ENCODE measurements around the gene RAB10. TPM values are rescaled to one million over a fixed set of nuclear protein-coding genes. Genes with fewer than 3 reads are reported as not detected.
"Not testable (repeated sequence)": the region's sequence is repeated elsewhere in the genome, so short reads cannot be mapped to it uniquely, and the experiment has no call there.

The RAB10 gene
- total and polyA plus RNA-seq, 2 donors = 61.3 to 72.9 TPM

DNA sequence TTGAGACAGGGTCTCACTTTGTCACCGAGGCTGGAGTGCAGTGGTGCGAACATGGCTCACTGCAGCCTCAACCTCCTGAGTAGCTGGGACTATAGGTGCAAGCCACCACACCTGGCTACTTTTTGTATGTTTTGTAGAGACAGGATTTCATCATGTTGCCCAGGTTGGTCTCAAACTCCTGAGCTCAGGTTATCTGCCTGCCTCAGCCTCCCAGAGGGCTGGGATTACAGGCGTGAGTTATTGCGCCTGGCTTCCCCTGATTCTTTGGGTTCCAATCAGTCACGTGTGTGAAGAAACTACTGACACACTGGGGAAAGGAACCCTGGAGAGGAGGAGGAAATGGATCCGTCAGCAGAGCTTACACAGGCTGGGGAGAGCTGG lies 22.3 kb upstream of the RAB10 start:
- Histone ChIP-seq H3K4me1 (ENCODE audit: control insufficient read depth in 2 of 2, insufficient read depth in 2 of 2, low read length in 2 of 2) (peaks cover 0 to 9% of the 10 kb centered on the region in 2 donors), H3K27me3 (ENCODE audit: control insufficient read depth in 2 of 2, insufficient read depth in 1 of 2, low read length in 1 of 2) (no peaks in the 10 kb centered on the region), H3K36me3 (ENCODE audit: control insufficient read depth in 2 of 2, insufficient read depth in 2 of 2, low read length in 1 of 2) (no peaks in the 10 kb centered on the region), H3K9me3 (ENCODE audit: control insufficient read depth in 2 of 2, insufficient read depth in 1 of 2, low read length in 1 of 2) (no peaks in the 10 kb centered on the region), H3K27ac (ENCODE audit: low read depth in 1 of 2, low read length in 1 of 2) (peak overlapping the region in 1 of 2 donors; percentile 18), H3K4me3 (ENCODE audit: low read length in 2 of 2) (no peak overlapping the region)
- DNase-seq (ENCODE audit: low read depth in 6 of 9, low spot score in 9 of 9) = no peak
- WGBS = 81% methylated on average over 6 of the region's 6 CpGs

DNA sequence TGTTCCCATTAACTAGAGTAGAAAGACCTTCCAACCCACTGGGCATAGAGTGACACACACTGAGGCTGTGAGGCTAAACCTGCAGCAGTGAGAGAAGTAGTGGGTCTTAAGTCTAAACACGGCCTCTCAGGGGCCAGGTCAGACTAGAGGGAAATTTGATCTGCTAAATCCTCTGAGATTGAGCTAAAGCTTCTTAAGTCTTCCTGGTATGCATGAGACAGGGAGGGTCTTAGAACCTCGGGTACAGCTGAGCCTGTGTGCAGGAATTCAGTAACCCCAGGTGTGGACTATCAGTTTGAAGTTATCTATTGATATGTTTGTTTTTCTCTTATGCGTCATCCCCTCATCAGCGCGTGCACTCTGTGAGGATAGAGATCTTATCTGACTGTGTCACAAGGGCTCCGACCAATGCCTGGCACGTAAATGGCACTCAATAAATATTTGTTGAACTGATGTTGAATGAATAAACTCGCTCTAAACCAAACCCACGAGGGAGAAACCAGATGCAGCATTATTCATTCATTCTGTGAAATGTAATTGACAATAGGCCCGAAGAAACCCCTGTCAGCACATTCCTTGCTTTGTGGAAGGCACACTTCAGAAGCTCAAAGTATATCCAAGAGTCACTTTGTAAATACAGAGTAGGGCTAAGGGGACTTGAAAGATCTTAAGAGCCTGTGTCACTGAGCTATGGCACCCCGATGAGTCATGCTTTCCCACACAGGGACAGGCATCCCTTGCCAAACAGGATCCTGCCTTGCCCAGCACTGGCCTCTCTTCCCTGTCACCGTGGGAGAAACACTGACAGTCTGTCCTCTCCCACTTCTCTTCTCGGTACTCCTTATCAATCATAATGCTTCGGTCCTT lies 21.7 kb upstream of the RAB10 start:
- no peaks in the 10 kb centered on the region for H3K9me3 ChIP-seq (ENCODE audit: control insufficient read depth in 2 of 2, insufficient read depth in 1 of 2, low read length in 1 of 2)
- DNase-seq (ENCODE audit: low read depth in 6 of 9, low spot score in 9 of 9) = no peak
- H3K27ac ChIP-seq (ENCODE audit: low read depth in 1 of 2, low read length in 1 of 2) = peak overlapping the region in 1 of 2 donors; percentile 18
- no peaks in the 10 kb centered on the region for H3K36me3 ChIP-seq (ENCODE audit: control insufficient read depth in 2 of 2, insufficient read depth in 2 of 2, low read length in 1 of 2)
- H3K27me3 ChIP-seq (ENCODE audit: control insufficient read depth in 2 of 2, insufficient read depth in 1 of 2, low read length in 1 of 2) = no peaks in the 10 kb centered on the region
- H3K4me3 ChIP-seq (ENCODE audit: low read length in 2 of 2) = no peak overlapping the region
- peaks cover 0 to 9% of the 10 kb centered on the region in 2 donors for H3K4me1 ChIP-seq (ENCODE audit: control insufficient read depth in 2 of 2, insufficient read depth in 2 of 2, low read length in 2 of 2)
- WGBS = 92% methylated on average over 14 of the region's 14 CpGs

DNA sequence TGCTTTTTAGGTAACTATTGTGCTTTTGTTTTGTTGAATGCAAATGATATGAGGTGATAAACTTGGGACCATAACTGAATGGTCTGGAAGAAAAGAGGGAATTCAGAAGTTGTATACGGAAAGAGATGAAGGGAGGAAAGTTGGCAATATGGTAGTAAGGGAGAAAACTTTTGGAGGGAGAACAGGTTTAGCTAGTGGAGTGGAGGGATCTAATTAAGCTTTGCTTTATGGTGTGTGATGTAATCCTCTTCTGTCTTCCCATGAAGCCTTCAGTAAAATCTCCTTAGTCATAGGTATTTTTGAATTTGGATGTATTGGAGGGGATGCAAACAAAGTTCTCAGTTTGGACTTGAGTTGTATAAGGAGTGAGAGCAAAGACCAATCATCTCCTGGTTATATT lies 20.2 kb upstream of the RAB10 start:
- H3K27ac ChIP-seq (ENCODE audit: low read depth in 1 of 2, low read length in 1 of 2) = no peak overlapping the region
- peaks cover 0 to 14% of the 10 kb centered on the region in 2 donors for H3K4me1 ChIP-seq (ENCODE audit: control insufficient read depth in 2 of 2, insufficient read depth in 2 of 2, low read length in 2 of 2)

DNA sequence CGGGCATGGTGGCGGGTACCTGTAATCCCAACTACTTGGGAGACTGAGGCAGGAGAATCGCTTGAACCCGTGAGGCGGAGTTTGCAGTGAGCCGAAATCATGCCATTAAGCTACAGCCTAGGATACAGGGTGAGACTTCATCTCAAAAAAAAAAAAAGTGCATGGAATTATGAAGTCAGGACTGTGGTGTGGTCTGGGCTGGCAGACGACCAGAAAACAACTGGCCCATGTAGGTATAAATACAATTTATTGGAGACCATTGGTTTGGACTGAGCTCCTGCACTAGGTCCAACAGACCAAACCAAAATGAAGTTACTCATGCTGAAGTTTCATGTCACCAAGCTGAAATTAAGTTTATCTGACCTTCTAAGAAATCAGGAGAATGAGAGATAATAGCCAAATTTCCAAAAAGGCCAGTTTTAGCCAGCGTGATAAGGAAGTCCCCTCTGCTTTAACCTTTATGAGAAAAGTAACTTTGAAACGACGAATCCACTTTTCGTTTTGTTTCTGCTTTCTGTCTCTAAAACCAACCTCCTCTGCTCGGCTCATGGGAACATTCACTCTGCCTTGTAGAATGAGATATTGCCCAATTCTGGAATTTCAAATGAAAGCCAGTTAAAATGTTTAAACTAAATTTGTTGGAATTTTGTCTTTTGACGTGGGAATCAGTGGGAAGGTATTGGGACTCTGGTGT lies 17.7 kb upstream of the RAB10 start:
- no peak for DNase-seq (ENCODE audit: low read depth in 6 of 9, low spot score in 9 of 9)
- peak overlapping the region in 1 of 2 donors; percentile 26 for H3K27ac ChIP-seq (ENCODE audit: low read depth in 1 of 2, low read length in 1 of 2)
- WGBS = 98% methylated on average over 13 of the region's 13 CpGs
- H3K4me1 ChIP-seq (ENCODE audit: control insufficient read depth in 2 of 2, insufficient read depth in 2 of 2, low read length in 2 of 2) = peaks cover 0 to 12% of the 10 kb centered on the region in 2 donors
- H3K9me3 ChIP-seq (ENCODE audit: control insufficient read depth in 2 of 2, insufficient read depth in 1 of 2, low read length in 1 of 2) = no peaks in the 10 kb centered on the region
- H3K27me3 ChIP-seq (ENCODE audit: control insufficient read depth in 2 of 2, insufficient read depth in 1 of 2, low read length in 1 of 2) = no peaks in the 10 kb centered on the region
- no peaks in the 10 kb centered on the region for H3K36me3 ChIP-seq (ENCODE audit: control insufficient read depth in 2 of 2, insufficient read depth in 2 of 2, low read length in 1 of 2)
- no peak overlapping the region for H3K4me3 ChIP-seq (ENCODE audit: low read length in 2 of 2)

More for the DNA sequence above, 20.2 kb upstream of the RAB10 start:
- no peaks in the 10 kb centered on the region for H3K27me3 ChIP-seq (ENCODE audit: control insufficient read depth in 2 of 2, insufficient read depth in 1 of 2, low read length in 1 of 2)
- H3K36me3 ChIP-seq (ENCODE audit: control insufficient read depth in 2 of 2, insufficient read depth in 2 of 2, low read length in 1 of 2) = no peaks in the 10 kb centered on the region
- 98% methylated on average over 1 of the region's 1 CpG for WGBS
- no peak for DNase-seq (ENCODE audit: low read depth in 6 of 9, low spot score in 9 of 9)
- H3K9me3 ChIP-seq (ENCODE audit: control insufficient read depth in 2 of 2, insufficient read depth in 1 of 2, low read length in 1 of 2) = no peaks in the 10 kb centered on the region
- H3K4me3 ChIP-seq (ENCODE audit: low read length in 2 of 2) = no peak overlapping the region

DNA sequence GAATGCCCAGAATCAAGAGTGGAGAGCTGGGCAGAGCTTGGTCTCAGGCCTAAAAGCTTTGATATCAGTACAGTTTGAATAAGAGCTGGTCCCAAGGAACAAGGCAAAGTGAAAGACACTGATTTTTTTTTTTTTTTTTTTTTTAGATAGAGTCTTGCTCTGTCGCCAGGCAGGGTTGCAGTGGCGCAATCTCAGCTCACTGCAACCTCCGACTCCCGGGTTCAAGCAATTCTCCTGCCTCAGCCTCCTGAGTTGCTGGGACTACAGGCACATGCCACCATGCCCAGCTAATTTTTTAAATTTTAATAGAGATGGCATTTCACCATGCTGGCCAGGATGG lies 17.2 kb upstream of the RAB10 start:
- H3K27ac ChIP-seq (ENCODE audit: low read depth in 1 of 2, low read length in 1 of 2); DNase-seq (ENCODE audit: low read depth in 6 of 9, low spot score in 9 of 9); H3K36me3 ChIP-seq (ENCODE audit: control insufficient read depth in 2 of 2, insufficient read depth in 2 of 2, low read length in 1 of 2); H3K27me3 ChIP-seq (ENCODE audit: control insufficient read depth in 2 of 2, insufficient read depth in 1 of 2, low read length in 1 of 2); H3K9me3 ChIP-seq (ENCODE audit: control insufficient read depth in 2 of 2, insufficient read depth in 1 of 2, low read length in 1 of 2); H3K4me3 ChIP-seq (ENCODE audit: low read length in 2 of 2): not testable (repeated sequence)
- WGBS = 97% methylated on average over 4 of the region's 4 CpGs
- H3K4me1 ChIP-seq (ENCODE audit: control insufficient read depth in 2 of 2, insufficient read depth in 2 of 2, low read length in 2 of 2) = peaks cover 0 to 11% of the 10 kb centered on the region in 2 donors

DNA sequence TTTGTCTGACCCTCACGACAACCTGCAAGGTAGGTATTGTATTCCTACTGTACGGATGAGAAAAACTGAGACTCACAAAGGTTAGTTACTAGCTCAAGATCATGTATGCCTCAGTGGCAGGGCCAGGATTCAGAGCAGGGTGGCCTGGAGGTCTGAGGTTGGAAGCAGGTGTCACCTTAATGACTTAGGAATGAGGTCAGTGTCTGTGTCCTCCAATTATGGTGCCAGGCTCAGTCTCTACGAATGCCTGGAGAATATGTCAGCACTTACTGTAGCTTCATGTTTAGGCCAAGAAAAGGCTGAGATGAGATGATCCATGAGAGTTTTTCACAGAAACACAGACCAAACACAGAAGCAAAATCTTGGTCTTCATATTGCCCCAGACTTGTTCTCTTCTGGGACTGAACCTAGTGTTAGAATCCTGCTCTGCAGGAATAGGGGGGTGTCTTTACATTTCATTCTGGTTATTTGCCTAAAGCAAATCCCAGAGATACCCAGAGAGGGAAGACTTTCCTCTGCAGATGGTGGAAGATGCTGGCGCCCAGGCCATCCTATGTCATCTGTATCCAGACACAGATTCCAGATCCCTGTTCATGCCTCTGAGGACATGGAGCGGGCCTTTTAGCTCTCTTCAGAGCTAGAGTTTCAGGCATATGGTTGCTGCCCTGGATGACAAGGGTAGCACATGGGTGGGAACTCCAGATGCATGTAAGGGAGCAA lies 16.3 kb upstream of the RAB10 start:
- 96% methylated on average over 5 of the region's 5 CpGs for WGBS
- DNase-seq (ENCODE audit: low read depth in 6 of 9, low spot score in 9 of 9) = no peak
- H3K36me3 ChIP-seq (ENCODE audit: control insufficient read depth in 2 of 2, insufficient read depth in 2 of 2, low read length in 1 of 2) = no peaks in the 10 kb centered on the region
- H3K4me1 ChIP-seq (ENCODE audit: control insufficient read depth in 2 of 2, insufficient read depth in 2 of 2, low read length in 2 of 2) = peaks cover 0 to 7% of the 10 kb centered on the region in 2 donors
- no peaks in the 10 kb centered on the region for H3K9me3 ChIP-seq (ENCODE audit: control insufficient read depth in 2 of 2, insufficient read depth in 1 of 2, low read length in 1 of 2)
- peak overlapping the region in 1 of 2 donors; percentile 20 for H3K27ac ChIP-seq (ENCODE audit: low read depth in 1 of 2, low read length in 1 of 2)
- H3K27me3 ChIP-seq (ENCODE audit: control insufficient read depth in 2 of 2, insufficient read depth in 1 of 2, low read length in 1 of 2) = no peaks in the 10 kb centered on the region
- no peak overlapping the region for H3K4me3 ChIP-seq (ENCODE audit: low read length in 2 of 2)

DNA sequence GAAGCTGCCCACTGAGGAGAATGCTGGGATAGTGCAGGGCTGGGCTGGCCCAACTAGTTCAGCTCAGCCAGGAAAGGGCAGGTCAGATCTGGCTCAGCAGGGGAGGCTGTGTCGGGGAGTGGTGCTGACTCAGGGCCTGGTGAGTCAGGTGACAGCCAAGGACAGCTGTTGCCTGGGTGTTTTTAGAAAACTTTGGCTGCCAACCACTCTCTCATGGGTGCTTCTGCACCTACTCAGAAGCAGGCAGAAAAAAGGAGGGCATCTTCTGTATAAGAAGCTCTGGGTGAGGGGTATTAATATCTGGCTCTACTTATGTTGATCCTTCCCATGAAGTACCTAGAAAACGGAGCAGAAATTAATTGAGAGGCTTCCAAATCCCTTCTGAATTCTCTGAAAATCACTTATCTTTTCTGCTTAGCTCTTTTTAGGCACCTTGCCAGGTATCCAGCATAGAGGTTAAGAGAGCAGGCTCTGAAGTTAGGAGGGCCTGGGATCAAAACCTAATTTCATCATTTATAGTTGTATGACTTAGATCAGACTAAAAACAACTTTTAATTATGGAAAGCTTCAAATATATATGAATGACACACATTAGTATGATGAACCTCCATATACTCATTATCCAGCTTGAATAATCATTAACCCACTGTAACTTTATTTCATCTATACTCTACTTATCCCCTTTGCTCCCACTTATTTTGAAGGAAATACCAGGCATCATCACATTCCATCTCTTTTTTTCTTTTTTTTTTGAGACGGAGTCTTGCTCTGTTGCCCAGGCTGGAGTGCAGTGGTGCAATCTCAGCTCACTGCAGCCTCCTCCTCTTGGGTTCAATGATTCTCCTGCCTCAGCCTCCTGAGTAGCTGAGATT lies 15.5 kb upstream of the RAB10 start:
- no peak for DNase-seq (ENCODE audit: low read depth in 6 of 9, low spot score in 9 of 9)
- 67% methylated on average over 3 of the region's 3 CpGs for WGBS
- no peaks in the 10 kb centered on the region for H3K27me3 ChIP-seq (ENCODE audit: control insufficient read depth in 2 of 2, insufficient read depth in 1 of 2, low read length in 1 of 2)
- no peaks in the 10 kb centered on the region for H3K36me3 ChIP-seq (ENCODE audit: control insufficient read depth in 2 of 2, insufficient read depth in 2 of 2, low read length in 1 of 2)
- H3K27ac ChIP-seq (ENCODE audit: low read depth in 1 of 2, low read length in 1 of 2) = peak overlapping the region; percentile 20 to 55
- H3K4me3 ChIP-seq (ENCODE audit: low read length in 2 of 2) = no peak overlapping the region
- H3K4me1 ChIP-seq (ENCODE audit: control insufficient read depth in 2 of 2, insufficient read depth in 2 of 2, low read length in 2 of 2) = peaks cover 0 to 7% of the 10 kb centered on the region in 2 donors
- no peaks in the 10 kb centered on the region for H3K9me3 ChIP-seq (ENCODE audit: control insufficient read depth in 2 of 2, insufficient read depth in 1 of 2, low read length in 1 of 2)

DNA sequence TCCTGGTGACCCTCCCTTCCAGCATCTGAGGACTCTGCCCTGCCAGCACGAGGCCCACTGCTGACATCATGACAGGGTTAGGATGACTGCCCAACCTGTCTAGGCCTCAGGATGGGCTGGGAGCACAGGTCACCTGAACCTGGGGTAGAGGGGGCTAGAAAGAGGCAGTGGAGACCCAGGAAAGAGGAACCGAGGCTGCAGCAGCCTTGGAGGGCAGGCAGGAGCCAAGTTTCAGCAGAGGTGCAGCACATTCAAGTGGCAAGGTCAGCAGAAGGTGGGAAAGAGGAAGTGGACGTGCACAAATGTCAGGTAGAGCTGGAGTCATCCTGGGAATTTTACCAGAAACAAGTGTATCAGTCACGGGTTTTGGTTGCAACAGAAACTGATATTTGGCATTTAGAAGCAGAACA lies 13.6 kb upstream of the RAB10 start:
- Histone ChIP-seq H3K4me3 (ENCODE audit: low read length in 2 of 2) (no peak overlapping the region), H3K36me3 (ENCODE audit: control insufficient read depth in 2 of 2, insufficient read depth in 2 of 2, low read length in 1 of 2) (no peaks in the 10 kb centered on the region), H3K9me3 (ENCODE audit: control insufficient read depth in 2 of 2, insufficient read depth in 1 of 2, low read length in 1 of 2) (no peaks in the 10 kb centered on the region), H3K27me3 (ENCODE audit: control insufficient read depth in 2 of 2, insufficient read depth in 1 of 2, low read length in 1 of 2) (no peaks in the 10 kb centered on the region), H3K4me1 (ENCODE audit: control insufficient read depth in 2 of 2, insufficient read depth in 2 of 2, low read length in 2 of 2) (peaks cover 0 to 7% of the 10 kb centered on the region in 2 donors), H3K27ac (ENCODE audit: low read depth in 1 of 2, low read length in 1 of 2) (no peak overlapping the region)
- no peak for DNase-seq (ENCODE audit: low read depth in 6 of 9, low spot score in 9 of 9)
- WGBS = 81% methylated on average over 4 of the region's 4 CpGs

Data from thymus (tissue), 11 donors.